ENCODE data around the gene COL25A1. TPM values are rescaled to one million over a fixed set of nuclear protein-coding genes. Genes with fewer than 3 reads are reported as not detected.

Gene COL25A1
- total RNA-seq, 4 donors from 2014 or later = 7.1 to 21.3 (median 12.6) TPM

- TF ChIP-seq, protein P1, sequence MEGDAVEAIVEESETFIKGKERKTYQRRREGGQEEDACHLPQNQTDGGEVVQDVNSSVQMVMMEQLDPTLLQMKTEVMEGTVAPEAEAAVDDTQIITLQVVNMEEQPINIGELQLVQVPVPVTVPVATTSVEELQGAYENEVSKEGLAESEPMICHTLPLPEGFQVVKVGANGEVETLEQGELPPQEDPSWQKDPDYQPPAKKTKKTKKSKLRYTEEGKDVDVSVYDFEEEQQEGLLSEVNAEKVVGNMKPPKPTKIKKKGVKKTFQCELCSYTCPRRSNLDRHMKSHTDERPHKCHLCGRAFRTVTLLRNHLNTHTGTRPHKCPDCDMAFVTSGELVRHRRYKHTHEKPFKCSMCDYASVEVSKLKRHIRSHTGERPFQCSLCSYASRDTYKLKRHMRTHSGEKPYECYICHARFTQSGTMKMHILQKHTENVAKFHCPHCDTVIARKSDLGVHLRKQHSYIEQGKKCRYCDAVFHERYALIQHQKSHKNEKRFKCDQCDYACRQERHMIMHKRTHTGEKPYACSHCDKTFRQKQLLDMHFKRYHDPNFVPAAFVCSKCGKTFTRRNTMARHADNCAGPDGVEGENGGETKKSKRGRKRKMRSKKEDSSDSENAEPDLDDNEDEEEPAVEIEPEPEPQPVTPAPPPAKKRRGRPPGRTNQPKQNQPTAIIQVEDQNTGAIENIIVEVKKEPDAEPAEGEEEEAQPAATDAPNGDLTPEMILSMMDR (IDR thresholded peaks at IDR 0.05) = no peak
- ATAC-seq (ENCODE audit: low FRiP score) = no peak
- DNase-seq (ENCODE audit: low spot score) = no peak
These were observed 84.2 kb downstream of the COL25A1 start for GRCh38 chr4:109218288-109218687.

DNA sequence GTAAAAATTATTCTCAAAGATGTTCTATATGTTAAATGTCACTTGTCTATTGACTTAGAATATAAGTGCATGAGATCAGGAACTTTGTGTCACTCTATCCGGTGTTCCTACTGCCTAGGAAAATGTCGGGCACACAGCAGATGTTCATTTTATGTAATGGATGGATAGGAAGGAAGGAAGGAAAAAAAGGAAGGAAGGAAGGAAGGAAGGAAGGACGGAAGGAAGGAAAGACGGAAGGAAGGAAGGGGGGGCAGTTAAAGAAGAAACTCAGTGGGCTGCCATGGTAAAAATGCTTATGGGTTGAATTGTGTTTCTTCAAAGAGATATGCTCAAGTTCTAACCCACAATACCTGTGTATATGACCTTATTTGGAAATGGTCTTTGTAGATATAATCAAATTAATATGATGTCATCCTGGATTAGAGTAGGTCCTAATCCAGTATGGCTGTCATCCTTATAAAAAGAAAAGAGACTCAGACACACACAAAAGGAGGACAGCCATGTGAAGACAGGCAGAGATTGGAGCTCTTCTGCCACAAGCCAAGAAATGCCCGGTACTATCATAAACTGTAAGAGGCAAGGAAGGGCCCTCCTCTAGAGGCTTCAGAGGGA, 86.3 kb downstream of the COL25A1 start:
- TF ChIP-seq, protein P1 (IDR thresholded peaks at IDR 0.05) = no peak
- DNase-seq (ENCODE audit: low spot score) (no peak), ATAC-seq (ENCODE audit: low FRiP score) (no peak)

DNA sequence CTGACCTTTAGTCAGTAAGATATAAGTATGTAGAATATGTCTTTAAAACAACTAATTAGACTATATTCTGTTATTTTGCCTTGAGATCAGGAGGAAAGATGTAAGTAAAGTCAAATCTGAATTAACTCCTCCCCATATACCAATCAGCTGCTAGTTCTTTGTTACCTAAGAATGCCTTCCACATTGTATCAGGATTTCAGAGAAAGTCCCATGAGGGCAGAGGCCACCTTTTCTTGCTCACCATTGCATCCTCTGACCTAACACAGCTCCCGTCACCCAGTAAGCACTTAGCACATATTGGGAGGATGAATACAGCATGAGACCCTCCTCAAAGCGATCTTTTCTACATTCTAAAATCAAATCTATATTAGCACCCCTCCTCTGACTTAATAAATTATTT, 87.0 kb downstream of the COL25A1 start:
- DNase-seq (ENCODE audit: low spot score) (no peak), ATAC-seq (ENCODE audit: low FRiP score) (no peak)
- TF ChIP-seq, protein P1 (IDR thresholded peaks at IDR 0.05) = no peak

GRCh38 chr4:109214622-109215301, 87.7 kb downstream of the COL25A1 start:
- TF ChIP-seq, protein P1 (IDR thresholded peaks at IDR 0.05) = no peak
- ATAC-seq (ENCODE audit: low FRiP score) (no peak), DNase-seq (ENCODE audit: low spot score) (no peak)

GRCh38 chr4:109213056-109213455, 89.4 kb downstream of the COL25A1 start:
- TF ChIP-seq, protein P1 (IDR thresholded peaks at IDR 0.05) = no peak
- no peak for ATAC-seq (ENCODE audit: low FRiP score)
- no peak for DNase-seq (ENCODE audit: low spot score)

DNA sequence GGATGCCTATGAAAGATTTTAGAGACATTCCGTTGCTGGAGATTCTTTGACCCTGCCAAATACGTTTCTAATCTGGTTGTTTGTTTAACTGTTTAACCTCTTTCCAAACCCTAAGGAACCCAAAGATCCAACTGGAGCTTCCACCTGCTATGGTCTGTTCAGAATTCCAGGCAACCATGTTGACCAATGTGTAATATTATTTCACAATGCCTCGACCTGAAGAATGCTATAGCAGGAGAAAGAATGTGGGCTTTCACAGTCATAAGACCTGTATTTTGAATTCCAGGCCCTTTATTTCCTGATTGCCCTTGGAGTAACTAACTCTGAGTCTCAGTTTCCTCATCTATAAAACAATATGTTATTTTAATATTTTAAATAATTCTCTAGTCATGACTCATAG, 90.8 kb downstream of the COL25A1 start:
- TF ChIP-seq, protein P1 (IDR thresholded peaks at IDR 0.05) = no peak
- no peak for ATAC-seq (ENCODE audit: low FRiP score)
- DNase-seq (ENCODE audit: low spot score) = no peak

GRCh38 chr4:109209647-109210046, 92.8 kb downstream of the COL25A1 start:
- no peak for DNase-seq (ENCODE audit: low spot score)
- TF ChIP-seq, protein P1 (IDR thresholded peaks at IDR 0.05) = no peak
- no peak for ATAC-seq (ENCODE audit: low FRiP score)
